H1 (cell line): ENCODE results near the gene LTBP1. TPM values are rescaled to one million over a fixed set of nuclear protein-coding genes. Genes with fewer than 3 reads are reported as not detected.

ENCODE experiments used
- CTCF ChIA-PET: fragments of 300-600 bp; sonication (Branson Sonifier 250); formaldehyde crosslinking; loops from one replicate; lab custom pipeline; 2021; ENCODE audit not compliant: partially characterized antibody; lab: Charles Lee
- POLR2A ChIA-PET: fragments of 300-600 bp; sonication (Branson Sonifier 250); formaldehyde crosslinking; loops from one replicate; lab custom pipeline; 2021; ENCODE audit warnings: inconsistent platforms; ENCODE audit not compliant: partially characterized antibody; lab: Charles Lee
- DNase-seq, 2 experiments: peaks; one replicate each; pipeline versions ENCODE4 v3.0.0 to v3.0.0-alpha.2; 2010 to 2022; ENCODE audit warnings: low spot score in 2 of 2, low read depth in 1 of 2, mixed read lengths in 1 of 2
- FAIRE-seq: peaks from 2 replicates; lab custom pipeline; 2011; peaks lifted over from hg19 to GRCh38; lab: Jason Lieb, UNC
- H2AFZ ChIP-seq: 2 replicates; pipeline ENCODE4 v1.8.1; 2012; ENCODE audit warnings: low read length, inconsistent platforms
- H2AK5ac ChIP-seq: 2 replicates; pipeline ENCODE4 v1.6.1; 2013; ENCODE audit warnings: low read depth, low read length
- H2BK120ac ChIP-seq: replicated peaks from 2 replicates; pipeline ENCODE3; 2013; ENCODE audit warnings: low read depth, low read length, inconsistent platforms
- H2BK12ac ChIP-seq: 2 replicates; pipeline ENCODE4 v1.6.1; 2013; ENCODE audit warnings: low read depth, low read length
- H2BK15ac ChIP-seq: 2 replicates; pipeline ENCODE4 v1.6.1; 2013; ENCODE audit warnings: low read length
- H2BK20ac ChIP-seq: 2 replicates; pipeline ENCODE4 v1.6.1; 2013; ENCODE audit warnings: low read length
- H2BK5ac ChIP-seq: 2 replicates; pipeline ENCODE4 v1.6.1; 2013; ENCODE audit warnings: low read depth, low read length
- H3K14ac ChIP-seq: 2 replicates; pipeline ENCODE4 v1.6.1; 2013; ENCODE audit warnings: inconsistent platforms; ENCODE audit not compliant: insufficient read length
- H3K18ac ChIP-seq: 2 replicates; pipeline ENCODE4 v1.6.1; 2013; ENCODE audit warnings: low read length; ENCODE audit errors: extremely low read depth
- H3K23ac ChIP-seq: 2 replicates; pipeline ENCODE4 v1.6.1; 2013; ENCODE audit warnings: inconsistent platforms; ENCODE audit not compliant: insufficient read length
- H3K23me2 ChIP-seq: 2 replicates; pipeline ENCODE4 v1.6.1; 2013; ENCODE audit warnings: low read depth, low read length
- H3K27ac ChIP-seq: 2 replicates; pipeline ENCODE4 v1.6.1; 2011; ENCODE audit warnings: low read depth, low read length, inconsistent platforms
- H3K27me3 ChIP-seq, 4 experiments: replicated peaks in 1 of 4; 1 replicate in 1 of 4; 2 replicates in 3 of 4; pipeline versions ENCODE4 v1.6.1 to v1.8.1; 2011 to 2013; ENCODE audit warnings: low read length in 3 of 4, mild to moderate bottlenecking in 3 of 4, inconsistent platforms in 2 of 4, mixed read lengths in 2 of 4, moderate library complexity in 1 of 4; ENCODE audit not compliant: control insufficient read depth in 3 of 4, insufficient read depth in 3 of 4; ENCODE audit errors: extremely low read depth in 1 of 4
- H3K36me3 ChIP-seq, 4 experiments: 2 replicates each; pipeline versions ENCODE4 v1.6.1 to v1.8.1; 2011 to 2013; ENCODE audit warnings: mild to moderate bottlenecking in 4 of 4, low read length in 3 of 4, moderate library complexity in 2 of 4, control low read depth in 1 of 4, inconsistent platforms in 1 of 4; ENCODE audit not compliant: insufficient read depth in 4 of 4, control insufficient read depth in 2 of 4
- H3K4ac ChIP-seq: replicated peaks from 2 replicates; pipeline ENCODE3; 2013; ENCODE audit warnings: low read length, low read depth, mixed read lengths, inconsistent platforms; ENCODE audit not compliant: insufficient read length
- H3K4me1 ChIP-seq, 4 experiments: replicated peaks in 1 of 4; 1 replicate in 1 of 4; 2 replicates in 3 of 4; pipeline versions ENCODE4 v1.6.1 to v1.8.1; 2011 to 2013; ENCODE audit warnings: low read length in 3 of 4, inconsistent platforms in 2 of 4, mixed read lengths in 1 of 4; ENCODE audit not compliant: insufficient read depth in 4 of 4, control insufficient read depth in 3 of 4
- H3K4me2 ChIP-seq, 2 experiments: 2 replicates each; pipeline versions ENCODE4 v1.6.1 to v1.8.1; 2011 to 2013; ENCODE audit warnings: low read depth in 2 of 2, low read length in 2 of 2, control low read depth in 1 of 2, inconsistent platforms in 1 of 2, mild to moderate bottlenecking in 1 of 2; ENCODE audit not compliant: insufficient read depth in 1 of 2
- H3K4me3 ChIP-seq, 4 experiments: fragments of 200-600, 300-600 bp in 1 of 4; sonication (generic), shearing (Covaris generic), sonication (Bioruptor Twin) in 1 of 4; 2 replicates each; pipeline versions ENCODE4 v1.5.1 to v1.8.1; 2011 to 2016; ENCODE audit warnings: low read length in 4 of 4, low read depth in 3 of 4, control low read depth in 2 of 4, inconsistent platforms in 2 of 4, mild to moderate bottlenecking in 2 of 4, mixed read lengths in 1 of 4, moderate library complexity in 1 of 4; ENCODE audit not compliant: insufficient read depth in 2 of 4; ENCODE audit errors: extremely low read depth in 1 of 4
- H3K56ac ChIP-seq: replicated peaks from 2 replicates; pipeline ENCODE3; 2013; ENCODE audit warnings: low read depth, mild to moderate bottlenecking, mixed read lengths, low read length, inconsistent platforms; ENCODE audit not compliant: insufficient read length
- H3K79me1 ChIP-seq: 2 replicates; pipeline ENCODE4 v1.6.1; 2013; ENCODE audit warnings: low read depth, low read length, control low read depth
- H3K79me2 ChIP-seq, 2 experiments: 2 replicates each; pipeline versions ENCODE4 v1.6.1 to v1.8.1; 2012 to 2013; ENCODE audit warnings: low read length in 2 of 2, mild to moderate bottlenecking in 2 of 2, inconsistent platforms in 1 of 2; ENCODE audit not compliant: insufficient read depth in 2 of 2, control insufficient read depth in 1 of 2
- H3K9ac ChIP-seq, 4 experiments: replicated peaks in 1 of 4; 1 replicate in 1 of 4; 2 replicates in 3 of 4; pipeline versions ENCODE4 v1.6.1 to v1.8.1; 2011 to 2013; ENCODE audit warnings: low read depth in 3 of 4, low read length in 3 of 4, control low read depth in 2 of 4, mild to moderate bottlenecking in 2 of 4, moderate library complexity in 2 of 4, inconsistent platforms in 1 of 4; ENCODE audit errors: extremely low read depth in 1 of 4
- H3K9me3 ChIP-seq, 2 experiments: 2 replicates each; pipeline versions ENCODE4 v1.6.1 to v1.8.1; 2012 to 2013; ENCODE audit warnings: mild to moderate bottlenecking in 2 of 2, moderate library complexity in 2 of 2, control low read depth in 1 of 2, inconsistent platforms in 1 of 2, low read depth in 1 of 2, low read length in 1 of 2, mixed read lengths in 1 of 2; ENCODE audit not compliant: insufficient read depth in 2 of 2
- H4K20me1 ChIP-seq, 2 experiments: replicated peaks in 1 of 2; 2 replicates each; pipeline versions ENCODE3 to v1.8.1; 2011 to 2013; ENCODE audit warnings: inconsistent platforms in 2 of 2, low read length in 2 of 2, mild to moderate bottlenecking in 1 of 2; ENCODE audit not compliant: insufficient read depth in 2 of 2, control insufficient read depth in 1 of 2
- H4K5ac ChIP-seq: 2 replicates; pipeline ENCODE4 v1.6.1; 2013; ENCODE audit warnings: low read length, low read depth, mixed read lengths, inconsistent platforms; ENCODE audit not compliant: insufficient read length
- H4K8ac ChIP-seq: 2 replicates; pipeline ENCODE4 v1.8.0; 2013; ENCODE audit warnings: mild to moderate bottlenecking, moderate library complexity, low read length, inconsistent platforms; ENCODE audit not compliant: insufficient read depth; ENCODE audit errors: extremely low read depth
- H4K91ac ChIP-seq: replicated peaks from 2 replicates; pipeline ENCODE3; 2013; ENCODE audit warnings: low read length, mixed read lengths, inconsistent platforms; ENCODE audit not compliant: insufficient read length
- ATF3 ChIP-seq: IDR thresholded peaks from 2 replicates; pipeline ENCODE4 v1.6.1; 2011; ENCODE audit warnings: low read depth, mild to moderate bottlenecking, low read length; ENCODE audit not compliant: insufficient read depth
- CEBPB ChIP-seq: IDR thresholded peaks from 2 replicates; pipeline ENCODE4 v1.6.1; 2012; ENCODE audit warnings: low read depth, low read length
- WGBS, 2 experiments: shearing (Covaris generic) in 1 of 2; methylation state at CpG; one replicate each; pipeline versions ENCODE4 v1.1.6 to v1.1.7; 2013 to 2015; ENCODE audit warnings: low lambda C conversion rate in 2 of 2, mixed read lengths in 2 of 2, inconsistent platforms in 1 of 2, low coverage in 1 of 2, missing lambda C conversion rate in 1 of 2; ENCODE audit not compliant: insufficient replicate concordance in 2 of 2, insufficient coverage in 1 of 2, insufficient read length in 1 of 2; ENCODE audit errors: extremely low coverage in 1 of 2, missing lambda C conversion rate in 1 of 2; 5-methylcytosine and 5-hydroxymethylcytosine counted together
- polyA plus RNA-seq, 7 experiments: library from polyadenylated mRNA; depleted of rRNA in 3 of 7; stranded (reverse) in 5 of 7; unstranded in 2 of 7; fragments of >200 nt in 5 of 7; fragments of 200-250 nt in 2 of 7; gene quantifications; 1 replicate in 5 of 7; 2 replicates in 1 of 7; 4 replicates in 1 of 7; pipeline versions ENCODE4 v1.2.1 to v1.2.3, GENCODE V29; 2011 to 2013; ENCODE audit warnings: missing spikeins in 2 of 7, mixed read lengths in 2 of 7
- total RNA-seq: library from RNA; stranded (reverse); fragmentation: NEBNext Ultra II Directional; extraction: Animal tissue kit (Norgen Biotek cat#: 25700); gene quantifications from 2 replicates; pipeline ENCODE4 v1.2.1, GENCODE V29; 2021

LTBP1 gene
- total and polyA plus RNA-seq, 2 of the 8 experiments (the other 6 are each of a cell fraction or from before 2014, with no cell fraction given) = 15.4 to 24.7 TPM

GRCh38 chr2:33264766-33265165 lies 318.0 kb downstream of the LTBP1 start:
- ChIA-PET POLR2A (no interaction called here), CTCF (no interaction called here)
- Histone ChIP-seq H2BK12ac (no peak overlapping the region), H2BK5ac (no peak overlapping the region), H4K91ac (no peak overlapping the region), H4K20me1 (no peaks in the 10 kb centered on the region), H2AFZ (no peak overlapping the region), H3K4me2 (no peak overlapping the region), H3K36me3 (no peaks in the 10 kb centered on the region; a peak in 1 of 8 replicates), H3K4me3 (no peak overlapping the region), H3K9ac (no peak overlapping the region), H3K56ac (no peak overlapping the region), H3K79me2 (no peaks in the 10 kb centered on the region), H4K8ac (no peak overlapping the region), H3K23ac (no peak overlapping the region), H3K14ac (no peak overlapping the region), H3K23me2 (no peaks in the 10 kb centered on the region), H3K9me3 (no peaks in the 10 kb centered on the region), H3K27me3 (no peaks in the 10 kb centered on the region), H3K79me1 (no peaks in the 10 kb centered on the region), H3K4ac (no peak overlapping the region), H2BK20ac (no peak overlapping the region), H2BK120ac (no peak overlapping the region), H4K5ac (no peak overlapping the region), H3K18ac (no peak overlapping the region), H2AK5ac (no peak overlapping the region), H2BK15ac (no peak overlapping the region), H3K4me1 (no peaks in the 10 kb centered on the region), H3K27ac (no peak overlapping the region)
- FAIRE-seq = no peak
- WGBS, 2 experiments = 86% methylated on average over 3 of the region's 3 CpGs; no CpG with 5 or more reads in 1 of the 2 experiments
- DNase-seq = no peak
- no peak for TF ChIP-seq CEBPB
- no peak for TF ChIP-seq ATF3
